Skeletal muscle tissue (tissue), 4 donors: ENCODE data around the gene CFAP100. TPM values are rescaled to one million over a fixed set of nuclear protein-coding genes. Genes with fewer than 3 reads are reported as not detected.
A peak's percentile ranks its signal among the peaks of the same experiment; 100 is the strongest.

Experiments
- H3K27ac ChIP-seq: one replicate; pipeline ENCODE4 v1.7.0; 2013; ENCODE audit warnings: mild to moderate bottlenecking, low read depth, low read length, inconsistent platforms
- H3K27me3 ChIP-seq, 3 donors: one replicate each; pipeline ENCODE4 v1.7.0; 2013; ENCODE audit warnings: low read length in 3 of 3; ENCODE audit not compliant: control insufficient read depth in 3 of 3, insufficient read depth in 3 of 3
- H3K36me3 ChIP-seq, 3 donors: one replicate each; pipeline ENCODE4 v1.7.0; 2013; ENCODE audit warnings: low read length in 3 of 3; ENCODE audit not compliant: control insufficient read depth in 3 of 3, insufficient read depth in 3 of 3
- H3K4me1 ChIP-seq, 3 donors: one replicate each; pipeline ENCODE4 v1.7.0; 2013; ENCODE audit warnings: low read length in 3 of 3, mild to moderate bottlenecking in 3 of 3; ENCODE audit not compliant: control insufficient read depth in 3 of 3, insufficient read depth in 3 of 3
- H3K4me3 ChIP-seq, 3 donors: one replicate each; pipeline ENCODE4 v1.7.0; 2013; ENCODE audit warnings: low read length in 3 of 3
- H3K9ac ChIP-seq, 3 donors: one replicate each; pipeline ENCODE4 v1.7.0; 2013; ENCODE audit warnings: low read length in 3 of 3, mild to moderate bottlenecking in 3 of 3, moderate library complexity in 2 of 3, low read depth in 1 of 3
- H3K9me3 ChIP-seq, 3 donors: one replicate each; pipeline ENCODE4 v1.7.0; 2013; ENCODE audit warnings: low read length in 3 of 3; ENCODE audit not compliant: control insufficient read depth in 3 of 3
- total RNA-seq: library from RNA; depleted of rRNA; stranded (reverse); fragments of >200 nt; gene quantifications from one replicate; pipeline ENCODE4 v1.2.3, GENCODE V29; 2014
- donor health status: Osteomylitis.

Gene CFAP100
- total RNA-seq, 1 donor from 2014 or later: not detected

GRCh38 chr3:126431103-126431534, 36.4 kb downstream of the CFAP100 start:
- Histone ChIP-seq H3K27me3 (no peaks in the 10 kb centered on the region), H3K9me3 (peaks cover 0 to 5% (median 3%) of the 10 kb centered on the region in 3 donors), H3K27ac (no peak overlapping the region), H3K4me1 (peaks cover 0 to 16% (median 14%) of the 10 kb centered on the region in 3 donors), H3K36me3 (peaks cover 2 to 12% (median 10%) of the 10 kb centered on the region in 3 donors), H3K9ac (no peak overlapping the region), H3K4me3 (no peak overlapping the region)

GRCh38 chr3:126432361-126433104, 37.8 kb downstream of the CFAP100 start:
- no peak overlapping the region for H3K9ac ChIP-seq
- peak overlapping the region; percentile 29 for H3K27ac ChIP-seq
- no peaks in the 10 kb centered on the region for H3K27me3 ChIP-seq

GRCh38 chr3:126433105-126433430, 38.4 kb downstream of the CFAP100 start:
- H3K9me3 ChIP-seq: no peaks in the 10 kb centered on the region
- peaks cover 20 to 25% (median 25%) of the 10 kb centered on the region in 3 donors for H3K36me3 ChIP-seq
- no peak overlapping the region for H3K4me3 ChIP-seq
- H3K27ac ChIP-seq: peak overlapping the region; percentile 29
- no peaks in the 10 kb centered on the region for H3K27me3 ChIP-seq
- peaks cover 0 to 26% (median 17%) of the 10 kb centered on the region in 3 donors for H3K4me1 ChIP-seq
- peak overlapping the region in 1 of 3 donors; percentile 8 for H3K9ac ChIP-seq

More at GRCh38 chr3:126432361-126433104, 37.8 kb downstream of the CFAP100 start:
- Histone ChIP-seq H3K36me3 (peaks cover 15 to 21% (median 21%) of the 10 kb centered on the region in 3 donors), H3K4me1 (peaks cover 0 to 26% (median 17%) of the 10 kb centered on the region in 3 donors), H3K9me3 (peaks cover 0 to 1% (median 0%) of the 10 kb centered on the region in 3 donors), H3K4me3 (no peak overlapping the region)

GRCh38 chr3:126433496-126434263, 39.0 kb downstream of the CFAP100 start:
- Histone ChIP-seq H3K4me1 (peaks cover 0 to 26% (median 17%) of the 10 kb centered on the region in 3 donors), H3K27ac (peak overlapping the region; percentile 29)

GRCh38 chr3:126434264-126434590, 39.5 kb downstream of the CFAP100 start:
- no peak overlapping the region for H3K9ac ChIP-seq
- H3K27me3 ChIP-seq: no peaks in the 10 kb centered on the region
- H3K27ac ChIP-seq: no peak overlapping the region
- H3K9me3 ChIP-seq: no peaks in the 10 kb centered on the region
- peaks cover 0 to 26% (median 17%) of the 10 kb centered on the region in 3 donors for H3K4me1 ChIP-seq
- no peak overlapping the region for H3K4me3 ChIP-seq
- peaks cover 31 to 36% (median 33%) of the 10 kb centered on the region in 3 donors for H3K36me3 ChIP-seq

More at GRCh38 chr3:126433496-126434263, 39.0 kb downstream of the CFAP100 start:
- H3K4me3 ChIP-seq: no peak overlapping the region
- peak overlapping the region in 1 of 3 donors; percentile 25 for H3K9ac ChIP-seq
- peaks cover 26 to 31% (median 29%) of the 10 kb centered on the region in 3 donors for H3K36me3 ChIP-seq
- no peaks in the 10 kb centered on the region for H3K9me3 ChIP-seq
- H3K27me3 ChIP-seq: no peaks in the 10 kb centered on the region

- Histone ChIP-seq H3K4me1 (peaks cover 0 to 26% (median 17%) of the 10 kb centered on the region in 3 donors), H3K4me3 (no peak overlapping the region), H3K9ac (no peak overlapping the region), H3K27me3 (no peaks in the 10 kb centered on the region), H3K27ac (no peak overlapping the region), H3K9me3 (no peaks in the 10 kb centered on the region), H3K36me3 (peaks cover 38 to 40% (median 40%) of the 10 kb centered on the region in 3 donors)
Measured at GRCh38 chr3:126434931-126435411, 40.3 kb downstream of the CFAP100 start.

GRCh38 chr3:126435456-126436315, 41.0 kb downstream of the CFAP100 start:
- Histone ChIP-seq H3K4me3 (no peak overlapping the region), H3K27me3 (no peaks in the 10 kb centered on the region), H3K9me3 (no peaks in the 10 kb centered on the region), H3K4me1 (peaks cover 0 to 26% (median 17%) of the 10 kb centered on the region in 3 donors), H3K27ac (no peak overlapping the region), H3K9ac (peak overlapping the region in 1 of 3 donors; percentile 8), H3K36me3 (peaks cover 40 to 45% (median 42%) of the 10 kb centered on the region in 3 donors)

- Histone ChIP-seq H3K27ac (no peak overlapping the region), H3K9me3 (no peaks in the 10 kb centered on the region)
Measured at GRCh38 chr3:126436826-126437717, 42.4 kb downstream of the CFAP100 start.

More at GRCh38 chr3:126436826-126437717, 42.4 kb downstream of the CFAP100 start:
- no peaks in the 10 kb centered on the region for H3K27me3 ChIP-seq
- no peak overlapping the region for H3K9ac ChIP-seq
- peaks cover 40 to 51% (median 50%) of the 10 kb centered on the region in 3 donors for H3K36me3 ChIP-seq
- peaks cover 6 to 33% (median 25%) of the 10 kb centered on the region in 3 donors for H3K4me1 ChIP-seq
- no peak overlapping the region for H3K4me3 ChIP-seq
